GM12801 (cell line): ENCODE data around the gene SYT6.

ENCODE experiments used
- TF ChIP-seq, protein P1 (sequence below): IDR thresholded peaks from one replicate; pipeline ENCODE4 v1.5.1; 2011; ENCODE audit warnings: control low read depth; ENCODE audit not compliant: insufficient read length; ENCODE audit errors: extremely low read depth

SYT6 gene

DNA sequence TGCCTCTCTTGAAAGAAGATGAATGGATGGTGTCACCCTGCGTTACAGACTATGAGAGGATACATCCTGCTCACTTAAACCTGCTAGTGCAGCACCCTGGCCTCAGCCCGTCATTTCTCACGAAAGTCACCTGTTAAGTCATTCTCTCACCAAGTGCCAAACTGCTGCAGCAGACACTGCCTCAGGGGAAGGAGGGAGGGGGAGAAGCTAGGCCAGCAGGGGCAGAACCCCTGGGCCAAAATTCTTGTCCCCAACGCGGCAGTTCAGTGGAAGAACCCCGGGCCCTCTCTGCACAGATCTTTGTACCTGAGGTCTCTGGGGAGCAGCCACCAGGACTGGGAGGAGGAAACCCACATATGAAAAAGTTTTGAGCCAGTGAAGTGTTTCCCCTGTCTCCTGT is 37.6 kb downstream of the SYT6 start:
- TF ChIP-seq, protein P1, sequence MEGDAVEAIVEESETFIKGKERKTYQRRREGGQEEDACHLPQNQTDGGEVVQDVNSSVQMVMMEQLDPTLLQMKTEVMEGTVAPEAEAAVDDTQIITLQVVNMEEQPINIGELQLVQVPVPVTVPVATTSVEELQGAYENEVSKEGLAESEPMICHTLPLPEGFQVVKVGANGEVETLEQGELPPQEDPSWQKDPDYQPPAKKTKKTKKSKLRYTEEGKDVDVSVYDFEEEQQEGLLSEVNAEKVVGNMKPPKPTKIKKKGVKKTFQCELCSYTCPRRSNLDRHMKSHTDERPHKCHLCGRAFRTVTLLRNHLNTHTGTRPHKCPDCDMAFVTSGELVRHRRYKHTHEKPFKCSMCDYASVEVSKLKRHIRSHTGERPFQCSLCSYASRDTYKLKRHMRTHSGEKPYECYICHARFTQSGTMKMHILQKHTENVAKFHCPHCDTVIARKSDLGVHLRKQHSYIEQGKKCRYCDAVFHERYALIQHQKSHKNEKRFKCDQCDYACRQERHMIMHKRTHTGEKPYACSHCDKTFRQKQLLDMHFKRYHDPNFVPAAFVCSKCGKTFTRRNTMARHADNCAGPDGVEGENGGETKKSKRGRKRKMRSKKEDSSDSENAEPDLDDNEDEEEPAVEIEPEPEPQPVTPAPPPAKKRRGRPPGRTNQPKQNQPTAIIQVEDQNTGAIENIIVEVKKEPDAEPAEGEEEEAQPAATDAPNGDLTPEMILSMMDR, result no peak

DNA sequence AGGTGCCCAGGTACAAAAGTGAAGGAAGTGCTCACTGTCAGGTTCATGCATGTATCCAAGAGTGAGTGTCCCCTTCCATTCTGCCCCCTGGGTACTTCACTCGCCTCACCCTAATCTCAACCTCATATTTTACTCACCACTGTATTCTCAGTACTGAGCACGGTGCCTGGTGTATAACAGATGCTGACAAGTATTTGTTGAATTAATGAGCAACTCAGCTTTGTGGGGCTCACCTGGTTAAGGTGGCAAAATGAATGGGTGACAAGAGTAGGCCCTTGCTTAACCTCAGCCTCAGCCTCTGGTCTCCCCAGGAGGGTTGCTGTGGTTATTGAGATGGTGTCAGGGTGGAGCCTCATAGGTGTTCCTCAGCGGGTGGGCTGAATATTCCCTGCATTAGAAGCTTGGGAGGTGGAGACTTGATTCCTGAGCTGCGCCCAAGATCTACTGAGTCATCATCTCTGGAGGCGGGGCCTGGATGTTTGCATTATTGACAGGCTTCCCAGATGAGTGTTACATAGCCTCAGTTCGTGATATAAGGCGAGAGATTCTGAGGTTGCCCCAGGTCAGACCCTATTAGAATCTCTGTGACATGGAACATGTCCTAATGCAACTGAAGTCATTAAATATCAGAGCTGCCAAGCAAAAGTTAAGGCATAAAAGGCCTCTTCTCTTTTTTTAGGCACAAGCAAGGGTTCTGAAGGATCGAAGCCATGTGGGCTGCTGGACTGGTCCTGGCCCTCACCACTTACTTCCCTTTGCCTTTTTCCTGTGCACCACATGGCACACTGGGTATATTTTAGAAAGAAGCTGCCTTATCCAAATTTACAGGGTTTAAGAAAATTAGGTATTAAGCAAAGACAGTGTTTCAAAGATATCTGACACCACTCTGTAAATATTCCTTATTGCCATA is 39.2 kb downstream of the SYT6 start:
- TF ChIP-seq, protein P1, result no peak

DNA sequence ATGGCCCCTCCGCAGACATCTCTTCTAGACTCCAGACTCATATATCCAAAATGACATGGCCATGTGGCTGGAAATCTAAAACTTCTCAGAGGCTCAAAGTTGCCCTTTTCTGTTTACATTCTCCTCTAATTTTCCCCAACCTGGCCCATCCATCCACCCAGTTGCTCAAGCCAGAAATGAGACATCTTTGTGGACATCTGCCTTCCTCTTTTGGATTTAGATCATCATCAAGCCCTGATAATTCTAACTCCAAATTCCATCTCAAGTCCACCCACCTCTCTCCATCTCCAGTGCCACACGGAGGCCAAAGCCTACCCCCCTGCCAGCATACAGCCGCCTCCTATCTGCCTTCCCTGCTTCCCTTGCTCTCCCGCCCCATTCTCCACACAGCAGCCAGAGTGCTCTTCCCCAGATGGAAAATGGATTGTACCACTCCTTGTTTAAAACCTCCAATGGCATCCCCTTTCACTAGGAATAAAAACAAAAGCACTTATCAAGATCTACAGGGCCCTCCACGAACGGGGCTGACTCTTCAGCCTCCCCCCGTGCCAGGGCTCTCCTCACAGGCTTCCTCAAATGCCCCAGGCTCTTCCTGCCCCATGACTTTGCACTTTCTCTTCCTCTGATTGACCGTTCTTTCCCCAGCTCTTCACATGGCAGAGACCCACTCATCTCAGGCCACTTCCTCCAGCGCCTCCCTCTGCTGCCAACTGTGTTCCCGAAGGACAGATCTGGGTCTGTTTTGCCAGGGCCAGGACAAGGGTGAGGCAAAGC is 40.1 kb downstream of the SYT6 start:
- TF ChIP-seq, protein P1, result no peak

DNA sequence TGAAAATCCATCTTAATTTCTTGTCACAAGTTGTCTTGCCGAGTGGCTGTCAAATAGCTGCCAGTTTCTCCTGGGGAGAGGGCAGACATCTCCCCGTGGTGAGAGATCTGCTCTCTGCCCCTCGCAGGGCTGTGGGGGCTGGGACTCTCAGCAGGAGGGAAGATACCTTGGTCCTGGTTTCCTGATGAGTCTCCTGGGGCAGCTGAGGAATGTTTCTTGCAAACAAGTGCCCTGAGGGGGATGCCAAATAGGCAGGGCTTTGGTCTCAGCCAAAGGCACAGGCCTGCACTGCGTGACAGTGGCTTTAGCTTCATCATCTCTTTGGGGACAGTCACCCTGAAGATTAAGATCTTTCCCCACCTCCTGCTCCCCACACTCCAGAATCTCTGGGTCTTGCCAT is 40.9 kb downstream of the SYT6 start:
- TF ChIP-seq, protein P1, result no peak

DNA sequence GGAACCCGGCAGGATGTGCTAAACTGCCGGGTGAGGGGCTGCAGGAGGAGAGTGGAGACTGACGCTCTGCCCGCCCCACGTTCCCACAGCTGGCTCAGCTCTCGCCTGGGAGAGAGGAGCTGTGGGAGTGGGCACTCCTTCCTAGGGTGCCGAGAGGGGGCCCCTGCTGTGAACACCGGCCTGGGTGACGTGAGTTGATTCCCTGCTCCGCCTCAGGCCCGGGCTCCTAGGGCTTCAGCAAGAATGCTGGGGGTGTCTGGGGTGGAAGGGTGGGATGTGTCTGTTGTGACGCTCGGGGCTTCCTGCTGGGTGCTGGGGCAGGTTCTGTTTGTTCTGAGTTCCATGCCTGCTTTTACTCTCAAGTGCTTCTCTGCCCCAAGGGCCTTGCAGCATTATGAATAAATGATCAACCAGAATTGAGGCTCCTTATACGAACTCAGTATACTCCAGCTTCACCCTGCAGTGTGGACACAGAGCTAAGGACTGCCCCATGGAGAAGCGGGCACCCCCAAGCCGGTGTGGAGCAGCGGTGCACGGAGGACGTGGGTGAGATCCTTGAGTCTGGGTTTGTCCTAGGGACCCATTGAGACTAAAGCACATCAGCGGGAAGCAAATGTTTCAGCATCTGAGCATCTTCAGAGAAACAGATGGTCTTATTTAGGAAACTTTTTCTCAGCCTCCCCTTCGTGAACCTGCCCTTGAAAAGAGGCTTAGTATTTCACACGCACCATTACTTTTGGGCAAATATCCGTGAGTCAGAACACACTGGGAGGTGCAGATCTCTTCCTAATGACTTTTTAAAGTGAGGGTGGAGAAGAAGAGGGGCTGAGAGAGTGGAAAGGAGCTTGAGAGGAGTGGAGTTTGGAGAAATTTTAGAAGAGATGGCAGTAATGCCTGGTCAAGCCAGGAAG is 41.7 kb downstream of the SYT6 start:
- TF ChIP-seq, protein P1, result no peak

DNA sequence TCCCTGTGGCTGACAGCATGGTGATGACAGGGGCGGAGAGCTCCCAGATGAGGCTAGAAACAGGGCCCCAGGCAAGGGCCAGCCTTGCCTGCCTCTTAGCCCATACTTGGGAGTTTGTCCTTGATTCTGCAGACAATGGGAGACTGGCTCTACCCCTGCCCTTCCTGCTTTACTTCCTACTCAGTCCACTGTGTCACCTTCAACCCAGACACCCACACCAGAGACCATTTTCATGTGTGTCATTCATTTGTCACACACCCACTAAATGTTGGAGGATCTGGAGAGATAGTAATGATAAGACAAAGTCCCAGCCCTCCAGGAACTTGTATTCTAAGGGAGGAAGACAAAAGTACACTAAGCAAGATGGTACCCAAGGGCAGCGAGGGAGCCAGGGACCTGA is 43.7 kb downstream of the SYT6 start:
- TF ChIP-seq, protein P1, result no peak
